ENCODE data around the gene ZBTB48.

ZBTB48 gene

DNA sequence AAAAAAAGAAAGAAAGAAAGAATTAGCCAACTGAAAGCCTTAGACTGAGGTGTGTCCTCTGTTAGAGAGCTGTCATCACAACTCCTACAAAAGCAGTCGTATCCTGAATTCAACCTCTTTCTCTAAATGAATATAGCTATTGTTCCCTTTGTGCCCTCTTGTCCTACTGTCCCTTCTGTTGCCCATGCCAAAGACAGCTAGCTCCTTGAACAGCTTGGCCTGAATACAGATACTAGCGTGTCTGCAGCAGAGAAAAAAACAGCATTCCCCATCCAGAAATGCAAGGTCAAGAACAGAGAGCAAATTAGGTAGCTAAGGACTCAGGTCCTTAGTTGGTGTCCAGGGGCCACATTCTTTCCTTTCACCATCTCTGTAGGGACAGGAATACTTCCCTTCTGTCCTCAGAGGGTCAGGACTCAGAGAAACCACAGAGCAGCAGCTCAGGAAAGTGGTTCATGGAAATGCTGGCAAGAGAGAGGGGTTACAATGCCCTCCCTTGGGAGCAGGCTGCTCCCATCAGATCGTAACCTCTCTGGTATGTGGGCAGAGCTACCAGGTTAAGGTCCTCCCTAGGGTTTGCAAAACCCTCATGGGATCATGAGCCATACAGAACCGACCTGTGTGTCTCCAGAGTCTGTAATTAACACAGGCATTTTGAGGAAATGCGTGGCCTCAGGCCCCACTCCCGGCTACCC is 1.8 kb upstream of the ZBTB48 start:
- H3K9ac ChIP-seq (ENCODE audit: low read depth, low read length): no peak overlapping the region
- no peak overlapping the region for H3K4me3 ChIP-seq (ENCODE audit: low read length)
- peaks cover 12% of the 10 kb centered on the region; the same call in 1 of the 2 replicates for H3K4me1 ChIP-seq (ENCODE audit: insufficient read depth, low read length)
- no peaks in the 10 kb centered on the region for H3K9me3 ChIP-seq (ENCODE audit: insufficient read depth, low read depth, low read length)
- H3K36me3 ChIP-seq (ENCODE audit: insufficient read depth, low read depth, low read length): peaks cover 7% of the 10 kb centered on the region
- H3K27ac ChIP-seq (ENCODE audit: low read length): no peak overlapping the region
- no peaks in the 10 kb centered on the region for H3K27me3 ChIP-seq (ENCODE audit: insufficient read depth, low read length)

- Histone ChIP-seq H3K27ac (ENCODE audit: low read length) (no peak overlapping the region), H3K36me3 (ENCODE audit: insufficient read depth, low read depth, low read length) (peaks cover 7% of the 10 kb centered on the region), H3K27me3 (ENCODE audit: insufficient read depth, low read length) (no peaks in the 10 kb centered on the region), H3K9me3 (ENCODE audit: insufficient read depth, low read depth, low read length) (no peaks in the 10 kb centered on the region), H3K4me3 (ENCODE audit: low read length) (peak overlapping the region; percentile 79; the same call in 1 of the 2 replicates), H3K4me1 (ENCODE audit: insufficient read depth, low read length) (peaks cover 12% of the 10 kb centered on the region; the same call in 1 of the 2 replicates), H3K9ac (ENCODE audit: low read depth, low read length) (peak overlapping the region; percentile 1; the same call in 1 of the 2 replicates)
Observed at GRCh38 chr1:6578624-6579373, 995 bp upstream of the ZBTB48 start.

- Histone ChIP-seq H3K36me3 (ENCODE audit: insufficient read depth, low read depth, low read length) (peaks cover 7% of the 10 kb centered on the region), H3K4me1 (ENCODE audit: insufficient read depth, low read length) (peaks cover 12% of the 10 kb centered on the region; the same call in 1 of the 2 replicates), H3K27ac (ENCODE audit: low read length) (no peak overlapping the region), H3K4me3 (ENCODE audit: low read length) (peak overlapping the region; percentile 79), H3K27me3 (ENCODE audit: insufficient read depth, low read length) (no peaks in the 10 kb centered on the region), H3K9ac (ENCODE audit: low read depth, low read length) (peak overlapping the region; percentile 81; the same call in 1 of the 2 replicates), H3K9me3 (ENCODE audit: insufficient read depth, low read depth, low read length) (no peaks in the 10 kb centered on the region)
Observed at GRCh38 chr1:6580119-6580592, 362 bp downstream of the ZBTB48 start.

DNA sequence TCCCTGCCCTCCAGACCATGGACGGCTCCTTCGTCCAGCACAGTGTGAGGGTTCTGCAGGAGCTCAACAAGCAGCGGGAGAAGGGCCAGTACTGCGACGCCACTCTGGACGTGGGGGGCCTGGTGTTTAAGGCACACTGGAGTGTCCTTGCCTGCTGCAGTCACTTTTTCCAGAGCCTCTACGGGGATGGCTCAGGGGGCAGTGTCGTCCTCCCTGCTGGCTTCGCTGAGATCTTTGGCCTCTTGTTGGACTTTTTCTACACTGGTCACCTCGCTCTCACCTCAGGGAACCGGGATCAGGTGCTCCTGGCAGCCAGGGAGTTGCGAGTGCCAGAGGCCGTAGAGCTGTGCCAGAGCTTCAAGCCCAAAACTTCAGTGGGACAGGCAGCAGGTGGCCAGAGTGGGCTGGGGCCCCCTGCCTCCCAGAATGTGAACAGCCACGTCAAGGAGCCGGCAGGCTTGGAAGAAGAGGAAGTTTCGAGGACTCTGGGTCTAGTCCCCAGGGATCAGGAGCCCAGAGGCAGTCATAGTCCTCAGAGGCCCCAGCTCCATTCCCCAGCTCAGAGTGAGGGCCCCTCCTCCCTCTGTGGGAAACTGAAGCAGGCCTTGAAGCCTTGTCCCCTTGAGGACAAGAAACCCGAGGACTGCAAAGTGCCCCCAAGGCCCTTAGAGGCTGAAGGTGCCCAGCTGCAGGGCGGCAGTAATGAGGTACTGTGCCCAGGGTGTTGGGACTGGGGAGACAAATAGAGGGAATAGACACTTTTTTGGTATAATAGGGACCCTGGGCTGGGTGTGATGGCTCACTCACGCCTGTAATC is 1.0 kb downstream of the ZBTB48 start:
- Histone ChIP-seq H3K4me1 (ENCODE audit: insufficient read depth, low read length) (peaks cover 12% of the 10 kb centered on the region; the same call in 1 of the 2 replicates), H3K36me3 (ENCODE audit: insufficient read depth, low read depth, low read length) (peaks cover 7% of the 10 kb centered on the region), H3K27me3 (ENCODE audit: insufficient read depth, low read length) (no peaks in the 10 kb centered on the region), H3K9ac (ENCODE audit: low read depth, low read length) (peak overlapping the region; percentile 81; the same call in 1 of the 2 replicates), H3K27ac (ENCODE audit: low read length) (no peak overlapping the region), H3K4me3 (ENCODE audit: low read length) (peak overlapping the region; percentile 79), H3K9me3 (ENCODE audit: insufficient read depth, low read depth, low read length) (no peaks in the 10 kb centered on the region)

DNA sequence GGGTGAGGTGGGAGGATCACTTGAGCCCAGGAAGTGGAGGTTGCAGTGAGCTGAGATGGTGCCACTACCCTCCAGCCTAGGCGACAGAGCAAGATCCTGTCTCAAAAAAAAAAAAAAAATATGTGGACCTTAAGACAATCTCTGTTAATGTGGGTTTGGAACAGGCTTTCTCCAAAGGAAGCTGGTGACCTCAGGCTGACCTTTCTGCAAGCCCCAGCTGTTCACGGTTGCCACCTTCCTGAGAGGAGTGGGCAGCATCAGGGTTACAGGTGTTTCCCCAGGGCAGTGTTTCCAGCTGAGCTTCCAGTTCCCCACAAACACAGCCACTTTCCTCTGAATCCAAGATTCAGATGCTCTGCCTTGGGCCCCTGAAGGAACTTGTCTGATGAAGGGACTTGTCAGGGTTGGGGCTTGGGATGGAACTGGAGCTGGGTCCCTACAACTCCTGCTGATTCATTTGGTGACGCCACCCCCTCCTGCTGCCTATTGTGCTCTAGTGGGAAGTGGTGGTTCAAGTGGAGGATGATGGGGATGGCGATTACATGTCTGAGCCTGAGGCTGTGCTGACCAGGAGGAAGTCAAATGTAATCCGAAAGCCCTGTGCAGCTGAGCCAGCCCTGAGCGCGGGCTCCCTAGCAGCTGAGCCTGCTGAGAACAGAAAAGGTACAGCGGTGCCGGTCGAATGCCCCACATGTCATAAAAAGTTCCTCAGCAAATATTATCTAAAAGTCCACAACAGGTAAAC is 1.9 kb downstream of the ZBTB48 start:
- Histone ChIP-seq H3K27ac (ENCODE audit: low read length) (no peak overlapping the region), H3K36me3 (ENCODE audit: insufficient read depth, low read depth, low read length) (peaks cover 7% of the 10 kb centered on the region), H3K9ac (ENCODE audit: low read depth, low read length) (no peak overlapping the region), H3K27me3 (ENCODE audit: insufficient read depth, low read length) (no peaks in the 10 kb centered on the region), H3K9me3 (ENCODE audit: insufficient read depth, low read depth, low read length) (no peaks in the 10 kb centered on the region), H3K4me1 (ENCODE audit: insufficient read depth, low read length) (peaks cover 12% of the 10 kb centered on the region; the same call in 1 of the 2 replicates), H3K4me3 (ENCODE audit: low read length) (no peak overlapping the region)

DNA sequence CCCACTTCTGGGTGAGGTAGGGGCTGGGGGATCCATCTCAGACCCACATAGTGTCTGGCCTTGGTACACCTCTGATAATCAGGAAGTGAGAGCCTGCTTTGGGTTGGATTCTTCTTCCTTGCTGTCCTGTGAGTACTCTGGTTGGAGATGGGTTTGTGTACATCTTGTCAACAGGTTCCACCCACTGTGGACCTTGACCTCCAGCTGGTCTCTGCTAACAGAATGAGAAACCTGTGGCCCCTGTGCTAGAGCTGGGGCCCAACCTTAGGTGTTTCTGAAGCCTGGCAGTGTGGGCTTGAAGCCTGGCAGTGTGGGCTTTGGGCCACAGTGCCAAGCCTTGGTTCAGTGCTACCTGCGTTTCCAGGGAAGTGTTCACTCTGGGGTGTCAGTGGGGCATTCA is 2.6 kb downstream of the ZBTB48 start:
- H3K36me3 ChIP-seq (ENCODE audit: insufficient read depth, low read depth, low read length): peaks cover 11% of the 10 kb centered on the region
- no peak overlapping the region for H3K4me3 ChIP-seq (ENCODE audit: low read length)
- no peak overlapping the region for H3K9ac ChIP-seq (ENCODE audit: low read depth, low read length)
- no peak overlapping the region for H3K27ac ChIP-seq (ENCODE audit: low read length)
- H3K4me1 ChIP-seq (ENCODE audit: insufficient read depth, low read length): peaks cover 12% of the 10 kb centered on the region; the same call in 1 of the 2 replicates
- no peaks in the 10 kb centered on the region for H3K27me3 ChIP-seq (ENCODE audit: insufficient read depth, low read length)
- H3K9me3 ChIP-seq (ENCODE audit: insufficient read depth, low read depth, low read length): no peaks in the 10 kb centered on the region

- Histone ChIP-seq H3K9me3 (ENCODE audit: insufficient read depth, low read depth, low read length) (no peaks in the 10 kb centered on the region), H3K9ac (ENCODE audit: low read depth, low read length) (no peak overlapping the region), H3K27me3 (ENCODE audit: insufficient read depth, low read length) (no peaks in the 10 kb centered on the region), H3K36me3 (ENCODE audit: insufficient read depth, low read depth, low read length) (peaks cover 29% of the 10 kb centered on the region), H3K4me1 (ENCODE audit: insufficient read depth, low read length) (peaks cover 6% of the 10 kb centered on the region; the same call in 1 of the 2 replicates), H3K27ac (ENCODE audit: low read length) (no peak overlapping the region), H3K4me3 (ENCODE audit: low read length) (no peak overlapping the region)
Observed at GRCh38 chr1:6584126-6585080, 4.6 kb downstream of the ZBTB48 start.

DNA sequence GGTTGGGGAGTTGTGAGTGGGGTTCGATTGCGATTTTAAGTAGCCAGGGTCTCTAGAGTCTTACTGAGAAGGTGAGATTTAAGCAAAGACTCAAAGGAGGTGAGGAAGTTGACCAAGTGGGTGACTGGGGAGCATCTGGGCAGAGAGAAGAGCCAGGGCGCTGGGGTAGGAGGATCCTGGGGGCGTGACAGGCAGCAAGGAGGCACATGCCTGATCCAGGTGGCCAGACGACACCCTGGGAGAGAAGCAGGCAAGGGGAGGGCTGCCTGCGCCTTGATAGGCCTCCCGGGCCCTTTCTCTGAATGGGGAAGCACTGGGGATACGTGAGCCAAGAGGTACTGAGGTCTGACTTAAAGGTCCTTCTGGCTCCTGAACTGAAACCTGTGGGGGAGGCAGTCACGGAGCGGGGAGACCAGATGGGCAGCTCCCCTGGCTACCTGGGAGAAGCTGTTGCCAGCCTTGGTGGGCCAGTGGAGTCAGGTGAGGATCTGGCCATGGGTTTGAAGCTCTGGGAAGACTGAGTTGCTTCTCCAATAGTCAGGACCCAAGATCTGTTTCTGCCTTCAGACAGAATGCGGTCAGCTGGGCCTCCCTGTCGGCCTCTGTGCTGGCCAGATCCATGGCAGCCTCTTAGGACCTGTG is 5.4 kb downstream of the ZBTB48 start:
- no peak overlapping the region for H3K9ac ChIP-seq (ENCODE audit: low read depth, low read length)
- H3K4me3 ChIP-seq (ENCODE audit: low read length): no peak overlapping the region
- peaks cover 37% of the 10 kb centered on the region for H3K36me3 ChIP-seq (ENCODE audit: insufficient read depth, low read depth, low read length)
- no peaks in the 10 kb centered on the region for H3K9me3 ChIP-seq (ENCODE audit: insufficient read depth, low read depth, low read length)
- peaks cover 6% of the 10 kb centered on the region; the same call in 1 of the 2 replicates for H3K4me1 ChIP-seq (ENCODE audit: insufficient read depth, low read length)
- no peak overlapping the region for H3K27ac ChIP-seq (ENCODE audit: low read length)
- H3K27me3 ChIP-seq (ENCODE audit: insufficient read depth, low read length): no peaks in the 10 kb centered on the region

GRCh38 chr1:6585841-6586240 is 6.0 kb downstream of the ZBTB48 start:
- no peak overlapping the region for H3K9ac ChIP-seq (ENCODE audit: low read depth, low read length)
- H3K4me3 ChIP-seq (ENCODE audit: low read length): no peak overlapping the region
- no peaks in the 10 kb centered on the region for H3K27me3 ChIP-seq (ENCODE audit: insufficient read depth, low read length)
- H3K36me3 ChIP-seq (ENCODE audit: insufficient read depth, low read depth, low read length): peaks cover 44% of the 10 kb centered on the region
- H3K9me3 ChIP-seq (ENCODE audit: insufficient read depth, low read depth, low read length): no peaks in the 10 kb centered on the region
- no peak overlapping the region for H3K27ac ChIP-seq (ENCODE audit: low read length)
- H3K4me1 ChIP-seq (ENCODE audit: insufficient read depth, low read length): peaks cover under 1% of the 10 kb centered on the region; the same call in 1 of the 2 replicates

DNA sequence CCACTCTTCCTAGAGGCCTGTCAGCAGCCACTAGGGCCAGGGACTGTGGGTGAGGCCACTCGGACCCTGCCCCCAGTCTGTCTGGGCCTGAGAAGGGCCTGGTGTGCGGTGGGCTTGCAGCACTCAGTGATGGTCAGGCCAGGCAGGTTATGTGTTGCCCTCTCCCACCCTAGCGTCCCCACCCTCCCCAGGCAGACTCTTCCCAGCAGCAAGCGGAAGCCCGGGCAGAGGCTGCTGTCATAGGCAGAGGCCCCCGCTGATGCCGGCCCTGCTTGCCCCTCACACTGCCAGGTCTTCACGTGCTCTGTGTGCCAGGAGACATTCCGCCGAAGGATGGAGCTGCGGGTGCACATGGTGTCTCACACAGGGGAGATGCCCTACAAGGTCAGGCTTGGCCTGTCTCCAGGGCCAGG is 6.6 kb downstream of the ZBTB48 start:
- Histone ChIP-seq H3K9ac (ENCODE audit: low read depth, low read length) (no peak overlapping the region), H3K27ac (ENCODE audit: low read length) (no peak overlapping the region), H3K9me3 (ENCODE audit: insufficient read depth, low read depth, low read length) (no peaks in the 10 kb centered on the region), H3K36me3 (ENCODE audit: insufficient read depth, low read depth, low read length) (peaks cover 48% of the 10 kb centered on the region), H3K4me3 (ENCODE audit: low read length) (no peak overlapping the region), H3K4me1 (ENCODE audit: insufficient read depth, low read length) (no peaks in the 10 kb centered on the region), H3K27me3 (ENCODE audit: insufficient read depth, low read length) (no peaks in the 10 kb centered on the region)
